Effector memory CD4-positive, alpha-beta T cell (primary cell): Measurements from ENCODE around the gene SPRED1.
"Not testable (repeated sequence)": the region's sequence is repeated elsewhere in the genome, so short reads cannot be mapped to it uniquely, and the experiment has no call there.

Experiments used
- DNase-seq, 3 donors: peaks; one replicate each; pipeline ENCODE4 v3.0.0-alpha.2; 2020
- H3K27ac ChIP-seq: 2 replicates; pipeline ENCODE4 v1.7.0; 2013; ENCODE audit warnings: mild to moderate bottlenecking, low read length, moderate library complexity; ENCODE audit not compliant: insufficient read depth, poor library complexity, severe bottlenecking
- H3K27me3 ChIP-seq: replicated peaks from 2 replicates; pipeline ENCODE4 v1.7.0; 2013; ENCODE audit warnings: mild to moderate bottlenecking, low read length; ENCODE audit not compliant: insufficient read depth, control insufficient read depth, poor library complexity, severe bottlenecking
- H3K36me3 ChIP-seq: 2 replicates; pipeline ENCODE4 v1.7.0; 2013; ENCODE audit warnings: mild to moderate bottlenecking, low read length, moderate library complexity; ENCODE audit not compliant: control insufficient read depth, insufficient read depth
- H3K4me1 ChIP-seq: 2 replicates; pipeline ENCODE4 v1.7.0; 2013; ENCODE audit warnings: low read length, mild to moderate bottlenecking; ENCODE audit not compliant: control insufficient read depth, insufficient read depth, poor library complexity, severe bottlenecking
- H3K4me3 ChIP-seq: 2 replicates; pipeline ENCODE4 v1.7.0; 2013; ENCODE audit warnings: low read length, low read depth, mild to moderate bottlenecking; ENCODE audit not compliant: insufficient read depth, poor library complexity, severe bottlenecking
- H3K9me3 ChIP-seq: 2 replicates; pipeline ENCODE4 v1.7.0; 2013; ENCODE audit warnings: mild to moderate bottlenecking, low read length, moderate library complexity; ENCODE audit not compliant: control insufficient read depth

The SPRED1 gene

DNA sequence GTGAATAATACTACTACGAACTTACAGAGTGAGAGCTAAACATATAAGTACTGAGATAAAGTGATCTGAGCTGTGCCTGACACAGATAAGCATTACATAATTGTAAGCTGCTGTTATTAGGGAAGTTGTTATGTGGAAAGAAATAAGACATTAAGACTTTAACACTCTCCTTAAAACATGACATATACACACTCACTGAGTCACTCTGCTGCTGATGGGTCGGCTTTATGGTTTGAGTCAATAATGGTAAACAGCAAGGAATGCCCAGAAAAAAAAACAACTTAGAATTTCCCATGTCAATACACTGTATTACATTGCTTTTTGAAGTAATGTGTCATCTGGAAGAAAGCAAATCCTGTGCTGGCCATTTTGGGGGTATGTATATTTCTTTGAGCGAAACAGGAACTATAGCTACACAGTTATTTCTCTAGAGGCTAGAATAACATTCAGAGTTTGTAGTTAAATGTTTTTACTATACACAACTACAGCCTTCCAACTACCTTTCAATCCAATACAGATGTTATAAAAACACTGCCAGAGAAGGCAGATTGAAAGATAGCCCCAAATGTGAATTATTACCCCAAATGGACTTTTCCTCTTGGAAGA is 22.8 kb upstream of the SPRED1 start:
- H3K4me3 ChIP-seq: no peak overlapping the region
- H3K27ac ChIP-seq: no peak overlapping the region
- no peaks in the 10 kb centered on the region for H3K4me1 ChIP-seq
- no peaks in the 10 kb centered on the region for H3K27me3 ChIP-seq
- H3K9me3 ChIP-seq: no peaks in the 10 kb centered on the region
- no peak for DNase-seq
- H3K36me3 ChIP-seq: no peaks in the 10 kb centered on the region

DNA sequence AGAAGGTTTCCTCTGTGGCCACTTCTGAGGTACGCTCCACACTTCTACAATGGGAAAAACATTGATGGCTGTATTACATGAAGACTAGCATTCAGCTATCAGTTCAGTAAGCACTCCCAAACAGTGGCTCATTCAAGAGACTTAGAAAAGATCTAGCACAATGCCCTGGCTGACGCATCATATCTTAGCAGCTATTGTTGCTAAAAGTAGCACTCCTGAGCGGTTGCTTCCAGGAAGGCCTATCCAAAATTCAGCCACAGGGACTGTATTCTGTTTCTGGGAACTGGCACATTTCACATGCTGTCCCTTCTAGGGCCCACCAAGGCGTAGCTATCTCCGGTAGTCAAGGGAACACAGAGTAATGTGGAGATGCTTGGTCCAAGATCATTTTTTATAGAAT is 21.2 kb upstream of the SPRED1 start:
- no peaks in the 10 kb centered on the region for H3K27me3 ChIP-seq
- no peak for DNase-seq
- H3K4me3 ChIP-seq: no peak overlapping the region
- no peaks in the 10 kb centered on the region for H3K4me1 ChIP-seq
- H3K27ac ChIP-seq: no peak overlapping the region
- H3K36me3 ChIP-seq: no peaks in the 10 kb centered on the region
- no peaks in the 10 kb centered on the region for H3K9me3 ChIP-seq

DNA sequence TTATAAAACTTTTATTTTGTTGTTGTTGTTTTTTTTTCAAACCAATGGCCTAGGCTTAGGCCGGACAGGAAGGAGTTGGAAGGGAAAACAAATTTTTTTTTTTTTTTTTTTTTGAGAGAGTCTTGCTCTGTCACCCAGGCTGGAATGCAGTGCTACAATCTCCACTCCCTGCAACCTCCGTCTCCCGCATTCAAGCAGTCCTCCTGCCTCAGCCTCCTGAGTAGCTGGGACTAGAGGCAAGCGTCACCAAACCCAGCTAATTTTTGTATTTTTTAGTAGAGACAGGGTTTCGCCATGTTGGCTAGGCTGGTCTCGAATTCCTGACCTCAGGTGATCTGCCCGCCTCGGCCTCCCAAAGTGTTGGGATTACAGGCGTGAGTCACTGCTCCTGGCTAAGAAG is 15.6 kb upstream of the SPRED1 start:
- not testable (repeated sequence) for H3K36me3 ChIP-seq, DNase-seq, H3K4me3 ChIP-seq, H3K4me1 ChIP-seq, H3K27me3 ChIP-seq, H3K27ac ChIP-seq, H3K9me3 ChIP-seq

DNA sequence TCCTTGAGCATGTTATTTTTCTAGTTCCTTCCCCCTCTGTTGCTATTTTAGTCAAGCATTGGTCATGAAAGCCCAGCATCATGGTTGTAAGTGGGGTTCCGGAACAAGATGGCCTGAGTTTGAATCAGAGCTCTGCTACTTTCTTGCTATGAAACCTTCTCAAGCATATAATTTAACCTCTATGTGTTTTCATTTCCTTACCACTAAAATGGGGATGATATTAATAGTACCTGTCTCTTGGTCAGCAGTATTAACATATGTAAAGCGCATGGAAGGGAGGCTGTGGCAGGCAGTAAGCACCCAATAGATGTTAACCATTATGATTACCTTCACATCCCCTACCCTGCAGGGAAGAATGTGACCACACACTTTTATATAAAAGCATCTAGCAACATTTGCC is 14.3 kb upstream of the SPRED1 start:
- Histone ChIP-seq H3K27me3 (no peaks in the 10 kb centered on the region), H3K27ac (no peak overlapping the region), H3K4me3 (no peak overlapping the region), H3K9me3 (no peaks in the 10 kb centered on the region), H3K4me1 (no peaks in the 10 kb centered on the region), H3K36me3 (no peaks in the 10 kb centered on the region)
- DNase-seq: no peak

DNA sequence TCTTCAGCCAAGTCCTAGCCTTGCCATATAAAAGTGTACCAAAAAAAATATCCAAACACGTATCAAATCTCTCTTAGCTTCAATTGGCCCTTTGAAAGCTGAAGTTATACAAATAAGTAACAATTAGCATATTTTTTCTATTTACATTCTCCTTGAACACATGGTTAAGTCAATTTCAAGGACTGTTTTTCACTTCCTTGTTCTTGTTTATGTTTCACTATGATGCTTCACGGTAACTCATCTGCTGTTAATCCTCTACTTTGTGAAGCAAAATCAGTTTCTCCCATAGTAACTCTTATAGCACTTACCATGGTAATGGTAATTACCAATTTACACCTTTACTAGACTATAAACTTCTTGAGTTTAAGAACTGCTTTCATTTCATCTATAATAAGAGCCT is 10.6 kb upstream of the SPRED1 start:
- H3K27ac ChIP-seq: no peak overlapping the region
- H3K4me1 ChIP-seq: no peaks in the 10 kb centered on the region
- no peaks in the 10 kb centered on the region for H3K36me3 ChIP-seq
- no peaks in the 10 kb centered on the region for H3K27me3 ChIP-seq
- H3K4me3 ChIP-seq: no peak overlapping the region
- DNase-seq: no peak
- H3K9me3 ChIP-seq: no peaks in the 10 kb centered on the region

DNA sequence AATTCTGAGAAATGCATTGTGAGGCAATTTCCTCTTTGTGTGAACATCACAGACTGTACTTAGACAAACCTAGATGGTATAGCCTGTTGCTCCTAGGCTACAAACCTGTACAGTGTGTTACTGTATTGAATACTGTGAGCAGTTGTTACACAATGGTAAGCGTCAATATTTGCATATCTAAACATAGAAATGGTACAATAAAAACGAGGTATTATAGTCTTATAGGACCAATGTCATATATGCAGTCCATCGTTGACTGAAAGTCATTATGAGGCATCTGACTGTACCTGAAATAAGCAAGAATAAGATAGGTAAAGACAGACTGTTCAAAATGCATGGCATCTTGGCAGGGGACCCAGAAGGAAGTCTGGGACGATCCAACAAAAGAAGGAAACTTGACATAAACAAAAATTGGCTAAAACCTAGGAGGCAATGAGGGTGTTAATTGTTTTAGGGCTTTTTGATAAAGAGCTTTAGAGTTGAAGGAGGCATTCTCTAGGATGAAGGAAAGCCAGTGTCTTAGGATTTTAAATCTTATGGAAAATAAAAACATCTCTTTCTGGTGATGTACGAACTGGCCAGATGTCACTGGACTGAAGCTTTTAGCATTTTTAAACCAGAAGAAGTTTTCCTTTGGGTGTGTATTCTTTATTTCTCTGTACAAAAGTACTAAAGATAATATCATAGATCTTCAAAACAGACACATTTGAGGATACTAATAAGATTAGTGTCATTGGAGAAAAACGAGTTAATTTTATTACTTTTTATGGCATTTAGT is 9.2 kb upstream of the SPRED1 start:
- no peak for DNase-seq
- Histone ChIP-seq H3K9me3 (no peaks in the 10 kb centered on the region), H3K27ac (no peak overlapping the region), H3K4me1 (no peaks in the 10 kb centered on the region), H3K36me3 (no peaks in the 10 kb centered on the region), H3K4me3 (no peak overlapping the region), H3K27me3 (no peaks in the 10 kb centered on the region)

DNA sequence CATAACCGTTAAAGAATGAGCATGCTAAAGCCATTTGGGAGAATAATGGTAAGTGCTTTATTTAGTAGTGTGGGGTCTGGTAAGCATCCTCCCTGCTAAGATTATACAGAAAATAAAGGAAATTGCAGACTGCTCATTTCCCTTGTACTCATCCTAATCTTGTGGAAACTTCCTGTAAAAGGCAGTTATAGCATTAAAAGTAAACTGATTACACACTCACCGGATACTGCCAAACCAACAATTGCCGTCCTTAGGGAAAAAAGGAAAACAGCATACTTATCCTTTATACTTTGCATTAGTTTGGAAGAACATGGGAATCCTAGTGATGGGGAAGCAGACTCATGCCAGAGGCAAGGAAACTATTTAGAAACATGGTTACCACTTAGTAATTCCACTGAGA is 5.3 kb upstream of the SPRED1 start:
- no peak for DNase-seq
- no peaks in the 10 kb centered on the region for H3K27me3 ChIP-seq
- no peaks in the 10 kb centered on the region for H3K36me3 ChIP-seq
- H3K4me1 ChIP-seq: no peaks in the 10 kb centered on the region
- H3K4me3 ChIP-seq: no peak overlapping the region
- no peak overlapping the region for H3K27ac ChIP-seq
- no peaks in the 10 kb centered on the region for H3K9me3 ChIP-seq

DNA sequence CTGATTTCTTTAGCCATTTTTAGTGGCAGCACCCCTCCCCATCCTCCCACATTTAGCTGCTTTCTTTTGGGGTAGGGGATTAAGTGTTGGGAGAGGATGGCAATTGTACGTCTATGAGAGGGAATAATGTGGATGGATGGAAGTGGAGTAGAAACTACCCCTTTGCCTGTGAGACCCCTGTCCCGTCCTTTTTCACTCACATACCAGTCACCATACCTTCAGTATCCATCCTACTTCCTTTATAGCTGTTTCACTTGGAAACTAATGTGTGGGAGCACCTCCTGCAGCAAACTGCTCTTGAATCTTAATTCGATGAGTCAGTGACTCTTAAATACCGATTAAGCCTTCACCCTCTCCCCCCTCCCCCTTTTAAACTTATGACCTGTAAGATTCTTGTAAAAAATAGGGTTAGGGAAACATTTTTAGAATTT is 730 bp downstream of the SPRED1 start:
- H3K27me3 ChIP-seq: no peaks in the 10 kb centered on the region
- no peaks in the 10 kb centered on the region for H3K9me3 ChIP-seq
- DNase-seq: no peak
- no peaks in the 10 kb centered on the region for H3K36me3 ChIP-seq
- no peak overlapping the region for H3K27ac ChIP-seq
- peak overlapping the region; percentile 75 for H3K4me3 ChIP-seq
- H3K4me1 ChIP-seq: peaks cover 5% of the 10 kb centered on the region

DNA sequence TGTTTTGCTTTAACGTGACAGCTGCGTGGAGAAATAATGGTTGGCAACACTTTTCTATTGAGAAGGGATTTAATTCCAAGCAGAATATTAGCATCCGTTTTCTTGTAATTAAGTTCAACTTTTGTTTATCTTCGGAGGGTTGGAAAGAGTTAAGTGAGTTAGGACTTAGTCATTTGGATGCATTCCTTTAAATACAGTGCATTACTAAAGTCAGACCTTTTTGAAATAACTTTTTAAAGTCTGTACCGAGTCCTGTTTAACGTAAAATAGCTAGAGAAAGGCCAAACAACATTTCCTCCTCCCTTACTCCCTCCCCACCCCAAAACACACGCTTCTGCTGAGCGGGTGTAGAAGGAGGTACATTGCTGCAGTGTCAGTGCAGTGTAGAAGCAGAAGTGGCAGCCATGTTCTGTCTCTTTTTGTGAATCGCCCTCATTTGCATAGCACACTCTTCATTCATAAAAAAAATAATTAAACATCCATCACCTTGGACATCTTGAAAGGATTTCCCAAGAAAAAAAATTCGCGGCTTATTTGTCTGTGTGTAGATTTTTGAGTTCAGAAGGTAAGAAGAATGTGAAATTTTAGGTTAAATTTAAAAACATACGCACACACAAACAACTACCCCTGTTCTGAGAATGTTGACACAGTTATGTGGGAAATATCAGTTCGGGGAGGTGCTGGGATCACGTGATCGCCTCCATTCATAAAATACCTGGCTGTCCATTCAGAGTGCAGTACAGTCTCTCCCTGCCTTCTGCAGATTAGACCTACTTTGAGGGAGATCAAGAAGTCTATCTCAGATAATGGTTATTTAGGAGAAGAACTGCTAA is 1.6 kb downstream of the SPRED1 start:
- no peak for DNase-seq
- no peaks in the 10 kb centered on the region for H3K27me3 ChIP-seq
- peak overlapping the region; percentile 75 for H3K4me3 ChIP-seq
- no peaks in the 10 kb centered on the region for H3K9me3 ChIP-seq
- no peak overlapping the region for H3K27ac ChIP-seq
- peaks cover 5% of the 10 kb centered on the region for H3K4me1 ChIP-seq
- no peaks in the 10 kb centered on the region for H3K36me3 ChIP-seq

DNA sequence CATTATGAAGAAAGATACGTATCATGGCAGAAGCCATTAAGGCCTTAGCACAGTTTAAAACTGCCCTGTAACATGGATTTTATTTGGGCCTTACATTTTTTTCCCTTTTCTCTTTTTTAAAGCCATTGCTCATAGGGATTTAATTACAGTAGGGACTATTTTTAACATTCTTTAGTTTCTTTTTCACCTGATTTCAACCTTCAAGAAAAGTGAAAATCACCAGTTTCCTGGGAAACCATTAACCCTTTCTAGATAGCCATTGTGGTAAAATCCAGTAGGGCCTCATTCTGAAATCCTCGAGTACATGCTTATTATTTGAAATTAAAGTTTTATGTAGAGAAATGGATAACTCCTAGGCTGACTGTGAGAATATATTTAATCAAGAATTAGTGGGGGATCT is 3.1 kb downstream of the SPRED1 start:
- no peak overlapping the region for H3K27ac ChIP-seq
- no peak overlapping the region for H3K4me3 ChIP-seq
- H3K4me1 ChIP-seq: peaks cover 5% of the 10 kb centered on the region

More for the DNA sequence above, 3.1 kb downstream of the SPRED1 start:
- H3K27me3 ChIP-seq: no peaks in the 10 kb centered on the region
- H3K36me3 ChIP-seq: no peaks in the 10 kb centered on the region
- DNase-seq: no peak
- H3K9me3 ChIP-seq: no peaks in the 10 kb centered on the region
